Keratinocyte (primary cell): ENCODE measurements around the gene NR5A1. TPM values are rescaled to one million over a fixed set of nuclear protein-coding genes. Genes with fewer than 3 reads are reported as not detected.

Experiments used
- DNase-seq: peaks from one replicate; pipeline ENCODE4 v3.0.0-alpha.2; 2011; ENCODE audit warnings: low read depth, missing footprints, low spot score
- FAIRE-seq: peaks from 2 replicates; lab custom pipeline; 2011; peaks lifted over from hg19 to GRCh38; lab: Jason Lieb, UNC
- H2AFZ ChIP-seq: 2 replicates; pipeline ENCODE4 v1.6.0; 2012; ENCODE audit warnings: low read length, control low read depth, inconsistent platforms; ENCODE audit not compliant: control insufficient read depth
- H3K27ac ChIP-seq: 2 replicates; pipeline ENCODE4 v1.5.1; 2011; ENCODE audit warnings: low read length; ENCODE audit not compliant: control insufficient read depth, insufficient read depth
- H3K27me3 ChIP-seq: 3 replicates; pipeline ENCODE4 v1.6.0; 2011; ENCODE audit warnings: low read length; ENCODE audit not compliant: control insufficient read depth, insufficient read depth; ENCODE audit errors: extremely low read depth
- H3K36me3 ChIP-seq, 2 experiments: 2 replicates in 1 of 2; 3 replicates in 1 of 2; pipeline ENCODE4 v1.5.1; 2011; ENCODE audit warnings: low read length in 2 of 2, mild to moderate bottlenecking in 1 of 2; ENCODE audit not compliant: control insufficient read depth in 2 of 2, insufficient read depth in 2 of 2; ENCODE audit errors: extremely low read depth in 1 of 2
- H3K4me1 ChIP-seq: 3 replicates; pipeline ENCODE4 v1.5.1; 2011; ENCODE audit warnings: low read length; ENCODE audit not compliant: control insufficient read depth, insufficient read depth; ENCODE audit errors: extremely low read depth
- H3K4me2 ChIP-seq: 3 replicates; pipeline ENCODE4 v1.6.0; 2011; ENCODE audit warnings: low read depth, low read length; ENCODE audit not compliant: control insufficient read depth, insufficient read depth; ENCODE audit errors: extremely low read depth
- H3K4me3 ChIP-seq, 3 experiments: fragments of 200-600 bp in 1 of 3; sonication (generic) in 1 of 3; 2 replicates in 2 of 3; 3 replicates in 1 of 3; pipeline ENCODE4 v1.5.1; 2011 to 2016; ENCODE audit warnings: low read length in 3 of 3, mild to moderate bottlenecking in 3 of 3, control low read depth in 2 of 3, inconsistent platforms in 1 of 3, low read depth in 1 of 3, mixed read lengths in 1 of 3, mixed run types in 1 of 3, moderate library complexity in 1 of 3; ENCODE audit not compliant: control insufficient read depth in 2 of 3, insufficient read depth in 2 of 3; ENCODE audit errors: extremely low read depth in 1 of 3
- H3K79me2 ChIP-seq: 2 replicates; pipeline ENCODE4 v1.6.0; 2012; ENCODE audit warnings: low read length; ENCODE audit not compliant: control insufficient read depth, insufficient read depth
- H3K9ac ChIP-seq: 3 replicates; pipeline ENCODE4 v1.6.0; 2011; ENCODE audit warnings: low read length; ENCODE audit not compliant: control insufficient read depth, insufficient read depth; ENCODE audit errors: extremely low read depth
- H3K9me1 ChIP-seq: 3 replicates; pipeline ENCODE4 v1.6.0; 2011; ENCODE audit warnings: low read length; ENCODE audit not compliant: control insufficient read depth, insufficient read depth; ENCODE audit errors: extremely low read depth
- H3K9me3 ChIP-seq: 2 replicates; pipeline ENCODE4 v1.5.1; 2012; ENCODE audit warnings: low read depth, low read length; ENCODE audit not compliant: control insufficient read depth
- H4K20me1 ChIP-seq: 3 replicates; pipeline ENCODE4 v1.6.0; 2011; ENCODE audit warnings: low read length; ENCODE audit not compliant: control insufficient read depth, insufficient read depth; ENCODE audit errors: extremely low read depth
- EZH2 ChIP-seq: IDR thresholded peaks from one replicate; pipeline ENCODE4 v1.6.1; 2012; ENCODE audit warnings: inconsistent platforms, mild to moderate bottlenecking, low read length, moderate library complexity
- dilution Hi-C: fragments of 300-500 bp; cut with MboI; formaldehyde crosslinking; loops from one replicate; pipeline ENCODE4 v1.7.0; 2020; ENCODE audit warnings: low sequenced_read_pairs; ENCODE audit not compliant: extremely low pct_ligation_motif_present
- polyA plus RNA-seq, 5 experiments: library from polyadenylated mRNA; depleted of rRNA in 3 of 5; stranded (reverse) in 3 of 5; stranded (forward) in 1 of 5; unstranded in 1 of 5; fragments of >200 nt; gene quantifications; 1 replicate in 1 of 5; 2 replicates in 3 of 5; 3 replicates in 1 of 5; pipeline versions ENCODE4 v1.2.1 to v1.2.3, GENCODE V29; 2011 to 2012; ENCODE audit warnings: missing spikeins in 2 of 5, low read depth in 1 of 5, low replicate concordance in 1 of 5
- TF ChIP-seq, protein P1 (sequence below), 3 experiments: IDR thresholded peaks in 1 of 3; conservative IDR thresholded peaks in 1 of 3; optimal IDR thresholded peaks in 1 of 3; 2 replicates in 2 of 3; 3 replicates in 1 of 3; pipeline versions ENCODE3 to v1.5.1; 2011; ENCODE audit warnings: low read length in 3 of 3, mild to moderate bottlenecking in 3 of 3, moderate library complexity in 2 of 3, control low read depth in 1 of 3, inconsistent platforms in 1 of 3; ENCODE audit not compliant: insufficient read depth in 2 of 3; ENCODE audit errors: extremely low read depth in 1 of 3

Gene NR5A1
- polyA plus RNA-seq, 1 donor (not counting 4 experiments of a cell fraction or from before 2014, with no cell fraction given): not detected

DNA sequence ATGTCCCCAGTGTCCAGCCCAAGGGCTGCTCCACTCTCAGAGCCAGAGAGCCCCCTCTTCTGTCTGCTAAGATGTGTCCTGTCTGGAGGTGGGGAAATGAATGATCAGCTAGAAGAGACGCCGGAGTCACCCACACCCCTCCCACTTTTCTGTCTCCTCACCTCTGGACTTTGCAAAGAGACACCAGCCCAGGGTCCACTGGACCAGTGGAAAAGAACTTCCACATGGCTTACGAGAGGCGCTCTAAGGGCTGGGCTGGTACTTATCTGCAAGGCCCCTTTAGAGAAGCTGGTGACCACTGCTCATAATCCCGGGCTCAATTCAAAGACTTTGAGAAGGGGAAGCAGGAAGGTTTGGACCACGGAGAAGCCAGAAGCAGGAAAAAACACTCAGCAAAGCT, 9.2 kb downstream of the NR5A1 start:
- dilution Hi-C loops: no loop called here
- Histone ChIP-seq H3K4me3 (no peak overlapping the region), H3K4me1 (no peaks in the 10 kb centered on the region), H3K9me1 (no peaks in the 10 kb centered on the region), H3K9me3 (no peaks in the 10 kb centered on the region), H2AFZ (no peak overlapping the region), H3K27ac (no peak overlapping the region), H4K20me1 (no peaks in the 10 kb centered on the region), H3K79me2 (no peaks in the 10 kb centered on the region), H3K4me2 (no peak overlapping the region), H3K27me3 (peaks cover 37% of the 10 kb centered on the region), H3K9ac (no peak overlapping the region), H3K36me3 (no peaks in the 10 kb centered on the region)
- FAIRE-seq: no peak
- no peak for DNase-seq
- TF ChIP-seq EZH2: no peak
- TF ChIP-seq, protein P1, sequence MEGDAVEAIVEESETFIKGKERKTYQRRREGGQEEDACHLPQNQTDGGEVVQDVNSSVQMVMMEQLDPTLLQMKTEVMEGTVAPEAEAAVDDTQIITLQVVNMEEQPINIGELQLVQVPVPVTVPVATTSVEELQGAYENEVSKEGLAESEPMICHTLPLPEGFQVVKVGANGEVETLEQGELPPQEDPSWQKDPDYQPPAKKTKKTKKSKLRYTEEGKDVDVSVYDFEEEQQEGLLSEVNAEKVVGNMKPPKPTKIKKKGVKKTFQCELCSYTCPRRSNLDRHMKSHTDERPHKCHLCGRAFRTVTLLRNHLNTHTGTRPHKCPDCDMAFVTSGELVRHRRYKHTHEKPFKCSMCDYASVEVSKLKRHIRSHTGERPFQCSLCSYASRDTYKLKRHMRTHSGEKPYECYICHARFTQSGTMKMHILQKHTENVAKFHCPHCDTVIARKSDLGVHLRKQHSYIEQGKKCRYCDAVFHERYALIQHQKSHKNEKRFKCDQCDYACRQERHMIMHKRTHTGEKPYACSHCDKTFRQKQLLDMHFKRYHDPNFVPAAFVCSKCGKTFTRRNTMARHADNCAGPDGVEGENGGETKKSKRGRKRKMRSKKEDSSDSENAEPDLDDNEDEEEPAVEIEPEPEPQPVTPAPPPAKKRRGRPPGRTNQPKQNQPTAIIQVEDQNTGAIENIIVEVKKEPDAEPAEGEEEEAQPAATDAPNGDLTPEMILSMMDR (optimal IDR thresholded peaks at IDR 0.05 in 1 of 3, IDR thresholded peaks at IDR 0.05 in 1 of 3, conservative IDR thresholded peaks at IDR 0.05 in 1 of 3; ENCODE audit: extremely low read depth in 1 of 3, insufficient read depth in 2 of 3, low read length in 3 of 3): no peak

DNA sequence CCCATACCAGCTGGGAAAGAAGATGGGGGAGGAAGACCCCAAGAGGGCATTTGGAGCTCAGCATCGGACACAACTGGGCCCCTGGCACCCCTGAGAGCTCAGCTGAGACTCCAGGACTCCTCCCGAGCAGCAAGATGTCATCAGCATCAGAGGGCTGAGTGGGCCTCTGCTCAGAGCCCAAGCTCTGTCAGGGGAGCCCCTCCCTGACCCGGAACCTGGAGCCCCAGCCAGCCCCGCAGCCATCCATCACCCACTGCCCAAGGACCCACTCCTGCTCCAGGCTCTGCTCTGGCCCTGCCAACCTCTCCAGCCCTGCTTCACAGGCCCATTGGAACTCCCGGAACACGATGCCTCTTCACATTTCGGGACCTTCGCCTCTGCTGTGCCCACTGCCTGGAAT, 9.8 kb downstream of the NR5A1 start:
- H3K9me3 ChIP-seq: no peaks in the 10 kb centered on the region
- H3K27me3 ChIP-seq: peaks cover 31% of the 10 kb centered on the region
- TF ChIP-seq, protein P1 (optimal IDR thresholded peaks at IDR 0.05 in 1 of 3, IDR thresholded peaks at IDR 0.05 in 1 of 3, conservative IDR thresholded peaks at IDR 0.05 in 1 of 3; ENCODE audit: extremely low read depth in 1 of 3, insufficient read depth in 2 of 3, low read length in 3 of 3): no peak
- no peak for TF ChIP-seq EZH2
- no peaks in the 10 kb centered on the region for H4K20me1 ChIP-seq
- H3K79me2 ChIP-seq: no peaks in the 10 kb centered on the region
- DNase-seq: no peak
- no peak overlapping the region for H3K27ac ChIP-seq
- FAIRE-seq: no peak
- no peak overlapping the region for H3K4me3 ChIP-seq
- H3K9ac ChIP-seq: no peak overlapping the region
- no peaks in the 10 kb centered on the region for H3K36me3 ChIP-seq
- no peaks in the 10 kb centered on the region for H3K4me1 ChIP-seq
- dilution Hi-C loops: no loop called here
- no peaks in the 10 kb centered on the region for H3K9me1 ChIP-seq
- H3K4me2 ChIP-seq: no peak overlapping the region
- no peak overlapping the region for H2AFZ ChIP-seq
